HEK293 (cell line): Measurements from ENCODE around the gene TSHZ3.

Experiments used
- CTCF ChIA-PET: fragments of 350-600 bp; formaldehyde crosslinking; extraction: SDS; loops from one replicate; lab custom pipeline; 2021; ENCODE audit warnings: antibody characterized with exemption; lab: Yijun Ruan, JAX
- POLR2A ChIA-PET: fragments of 300-600 bp; formaldehyde crosslinking; extraction: SDS; loops from one replicate; lab custom pipeline; 2020; ENCODE audit warnings: antibody characterized with exemption, inconsistent platforms; lab: Yijun Ruan, JAX
- H3K27ac ChIP-seq: fragments of 200-500 bp; sonication (Bioruptor generic); 2 replicates; pipeline ENCODE4 v1.5.1; 2014; ENCODE audit warnings: low read depth, low read length, control low read depth, inconsistent platforms; ENCODE audit errors: extremely low read depth
- H3K36me3 ChIP-seq, 2 experiments: fragments of 200-500 bp in 1 of 2; sonication (Bioruptor generic) in 1 of 2; 1 replicate in 1 of 2; 2 replicates in 1 of 2; pipeline ENCODE4 v1.5.1; 2014 to 2017; ENCODE audit warnings: inconsistent platforms in 2 of 2, low read length in 2 of 2; ENCODE audit not compliant: control insufficient read depth in 2 of 2, insufficient read depth in 1 of 2
- H3K4me1 ChIP-seq: fragments of 200-500 bp; sonication (Bioruptor generic); 2 replicates; pipeline ENCODE4 v1.5.1; 2014; ENCODE audit warnings: mild to moderate bottlenecking, low read length, inconsistent platforms; ENCODE audit not compliant: control insufficient read depth, insufficient read depth
- H3K4me3 ChIP-seq: 2 replicates; pipeline ENCODE4 v1.5.1; 2011; ENCODE audit warnings: low read depth, mild to moderate bottlenecking, control low read depth, low read length, moderate library complexity
- H3K9me3 ChIP-seq: fragments of 200-500 bp; sonication (Bioruptor generic); 2 replicates; pipeline ENCODE4 v1.5.1; 2014; ENCODE audit warnings: low read depth, low read length, inconsistent platforms; ENCODE audit not compliant: control insufficient read depth, insufficient read depth
- AEBP2 ChIP-seq: fragments of 450-650 bp; formaldehyde crosslinking; IDR thresholded peaks from 2 replicates; pipeline ENCODE4 v1.5.1; 2016; ENCODE audit warnings: missing biosample characterization, missing genetic modification characterization, borderline replicate concordance
- ELK4 ChIP-seq: IDR thresholded peaks from 2 replicates; pipeline ENCODE4 v1.6.1; 2011; ENCODE audit warnings: mild to moderate bottlenecking, low read depth, low read length, borderline replicate concordance
- GLI2 ChIP-seq: fragments of 450-650 bp; formaldehyde crosslinking; IDR thresholded peaks from 2 replicates; pipeline ENCODE4; 2017; ENCODE audit warnings: missing biosample characterization, missing genetic modification characterization, low read depth, borderline replicate concordance
- GLIS2 ChIP-seq: fragments of 450-650 bp; formaldehyde crosslinking; IDR thresholded peaks from 2 replicates; pipeline ENCODE4 v1.5.1; 2016; ENCODE audit warnings: missing biosample characterization, missing genetic modification characterization
- PRDM6 ChIP-seq: fragments of 450-650 bp; formaldehyde crosslinking; IDR thresholded peaks from 2 replicates; pipeline ENCODE4 v1.5.1; 2017; ENCODE audit warnings: missing biosample characterization, missing genetic modification characterization
- SCRT1 ChIP-seq: fragments of 450-650 bp; formaldehyde crosslinking; IDR thresholded peaks from 2 replicates; pipeline ENCODE4 v1.5.1; 2016; ENCODE audit warnings: missing biosample characterization, missing genetic modification characterization, borderline replicate concordance
- SCRT2 ChIP-seq: fragments of 450-650 bp; formaldehyde crosslinking; IDR thresholded peaks from 2 replicates; pipeline ENCODE4 v1.5.1; 2016; ENCODE audit warnings: missing biosample characterization, missing genetic modification characterization
- TRIM28 ChIP-seq: IDR thresholded peaks from 2 replicates; pipeline ENCODE4 v1.6.1; 2011; ENCODE audit warnings: low read length, control low read depth, borderline replicate concordance
- ZBTB1 ChIP-seq: fragments of 450-650 bp; formaldehyde crosslinking; IDR thresholded peaks from 2 replicates; pipeline ENCODE4 v1.5.1; 2016; ENCODE audit warnings: missing biosample characterization, missing genetic modification characterization
- ZBTB17 ChIP-seq: fragments of 450-650 bp; formaldehyde crosslinking; IDR thresholded peaks from 2 replicates; pipeline ENCODE4 v1.5.1; 2016; ENCODE audit warnings: missing biosample characterization, missing genetic modification characterization
- ZBTB48 ChIP-seq: fragments of 450-650 bp; formaldehyde crosslinking; IDR thresholded peaks from 2 replicates; pipeline ENCODE4 v1.5.1; 2016; ENCODE audit warnings: missing biosample characterization, missing genetic modification characterization
- ZNF10 ChIP-seq: fragments of 450-650 bp; formaldehyde crosslinking; IDR thresholded peaks from 2 replicates; pipeline ENCODE4 v1.5.1; 2017; ENCODE audit warnings: missing biosample characterization, missing genetic modification characterization
- ZNF292 ChIP-seq: fragments of 450-650 bp; formaldehyde crosslinking; IDR thresholded peaks from 2 replicates; pipeline ENCODE4 v1.5.1; 2016; ENCODE audit warnings: low read depth, missing biosample characterization, missing genetic modification characterization, borderline replicate concordance
- ZNF324 ChIP-seq: fragments of 450-650 bp; formaldehyde crosslinking; IDR thresholded peaks from 2 replicates; pipeline ENCODE4 v1.5.1; 2016; ENCODE audit warnings: missing biosample characterization, missing genetic modification characterization
- ZNF488 ChIP-seq: fragments of 450-650 bp; formaldehyde crosslinking; IDR thresholded peaks from 2 replicates; pipeline ENCODE4 v1.5.1; 2016; ENCODE audit warnings: missing biosample characterization, missing genetic modification characterization
- ZNF510 ChIP-seq: fragments of 450-650 bp; formaldehyde crosslinking; IDR thresholded peaks from 2 replicates; pipeline ENCODE4 v1.5.1; 2018; ENCODE audit warnings: mild to moderate bottlenecking, missing genetic modification characterization, missing biosample characterization; ENCODE audit not compliant: insufficient replicate concordance
- ZNF530 ChIP-seq: fragments of 450-650 bp; formaldehyde crosslinking; IDR thresholded peaks from 2 replicates; pipeline ENCODE4 v1.5.1; 2016; ENCODE audit warnings: low read depth, missing biosample characterization, missing genetic modification characterization
- ZNF549 ChIP-seq: fragments of 450-650 bp; IDR thresholded peaks from 2 replicates; pipeline ENCODE4 v1.5.1; 2018; ENCODE audit warnings: missing biosample characterization, missing genetic modification characterization, mild to moderate bottlenecking, inconsistent platforms, moderate library complexity
- ZNF560 ChIP-seq: fragments of 450-650 bp; formaldehyde crosslinking; IDR thresholded peaks from 2 replicates; pipeline ENCODE4 v1.5.1; 2017; ENCODE audit warnings: missing biosample characterization, missing genetic modification characterization, borderline replicate concordance
- ZNF596 ChIP-seq: fragments of 450-650 bp; IDR thresholded peaks from 2 replicates; pipeline ENCODE4 v1.5.0; 2018; ENCODE audit warnings: missing biosample characterization, mild to moderate bottlenecking, missing genetic modification characterization, moderate library complexity
- ZNF629 ChIP-seq: fragments of 450-650 bp; formaldehyde crosslinking; IDR thresholded peaks from 2 replicates; pipeline ENCODE4 v1.5.1; 2017; ENCODE audit warnings: missing biosample characterization, missing genetic modification characterization
- ZNF677 ChIP-seq: fragments of 450-650 bp; IDR thresholded peaks from 2 replicates; pipeline ENCODE4 v1.5.0; 2018; ENCODE audit warnings: missing biosample characterization, mild to moderate bottlenecking, missing genetic modification characterization, moderate library complexity
- ZNF701 ChIP-seq: fragments of 450-650 bp; formaldehyde crosslinking; IDR thresholded peaks from 2 replicates; pipeline ENCODE4 v1.5.1; 2016; ENCODE audit warnings: missing biosample characterization, missing genetic modification characterization
- ZNF704 ChIP-seq: fragments of 450-650 bp; formaldehyde crosslinking; IDR thresholded peaks from 2 replicates; pipeline ENCODE4 v1.5.1; 2016; ENCODE audit warnings: missing biosample characterization, missing genetic modification characterization
- ZNF707 ChIP-seq: fragments of 450-650 bp; formaldehyde crosslinking; IDR thresholded peaks from 2 replicates; pipeline ENCODE4 v1.5.1; 2016; ENCODE audit warnings: missing biosample characterization, missing genetic modification characterization
- ZNF747 ChIP-seq: fragments of 450-650 bp; formaldehyde crosslinking; IDR thresholded peaks from 2 replicates; pipeline ENCODE4 v1.5.1; 2016; ENCODE audit warnings: missing biosample characterization, missing genetic modification characterization
- ZSCAN16 ChIP-seq: fragments of 450-650 bp; formaldehyde crosslinking; IDR thresholded peaks from 2 replicates; pipeline ENCODE4 v1.5.1; 2016; ENCODE audit warnings: missing biosample characterization, missing genetic modification characterization
- ZSCAN18 ChIP-seq: fragments of 450-650 bp; formaldehyde crosslinking; IDR thresholded peaks from 2 replicates; pipeline ENCODE4 v1.5.1; 2016; ENCODE audit warnings: missing biosample characterization, missing genetic modification characterization

TSHZ3 gene

GRCh38 chr19:31279436-31279765, 69.8 kb downstream of the TSHZ3 start:
- ChIA-PET POLR2A (interaction anchor here (0.5 kb wide), 1 partner anchor 148 kb away, joined by 3 read pairs; no protein-coding TSS in a partner anchor), CTCF (interaction anchor here (1.2 kb wide), 1 partner anchor 479 kb away, joined by 3 read pairs; no protein-coding TSS in a partner anchor)
- Histone ChIP-seq H3K4me3 (no peak overlapping the region), H3K4me1 (peaks cover 23% of the 10 kb centered on the region), H3K9me3 (no peaks in the 10 kb centered on the region), H3K36me3 (peaks cover 12 to 35% of the 10 kb centered on the region in 2 experiments; a peak in 2 of 3 replicates), H3K27ac (no peak overlapping the region)
- no peak for TF ChIP-seq ZNF747
- no peak for TF ChIP-seq ZBTB48
- no peak for TF ChIP-seq ZSCAN18 (tag by site-specific recombination)
- no peak for TF ChIP-seq GLI2
- TF ChIP-seq ZNF629 (tag by site-specific recombination), result no peak
- no peak for TF ChIP-seq GLIS2 (tag by site-specific recombination)
- TF ChIP-seq ZNF701 (tag by site-specific recombination), result no peak
- TF ChIP-seq ZNF530 (tag by site-specific recombination), result no peak
- TF ChIP-seq ZNF704, result no peak
- no peak for TF ChIP-seq ZBTB17 (tag by site-specific recombination)
- no peak for TF ChIP-seq ZNF677 (tag by site-specific recombination)
- no peak for TF ChIP-seq ZSCAN16
- TF ChIP-seq ZNF707 (tag by site-specific recombination), result no peak
- no peak for TF ChIP-seq ZNF560
- TF ChIP-seq ZBTB1 (tag by site-specific recombination), result no peak
- TF ChIP-seq ZNF596, result no peak
- TF ChIP-seq AEBP2 (tag by site-specific recombination), result no peak
- no peak for TF ChIP-seq ZNF324 (tag by site-specific recombination)
- TF ChIP-seq PRDM6 (tag by site-specific recombination), result no peak
- TF ChIP-seq ZNF549 (tag by site-specific recombination), result no peak

- ChIA-PET POLR2A (no interaction called here), CTCF (interaction anchor here (0.6 kb wide), 1 partner anchor 11 kb away, joined by 3 read pairs; no protein-coding TSS in a partner anchor)
- peaks cover 12 to 35% of the 10 kb centered on the region in 2 experiments; a peak in 2 of 3 replicates for H3K36me3 ChIP-seq
- no peaks in the 10 kb centered on the region for H3K9me3 ChIP-seq
- H3K4me3 ChIP-seq, result no peak overlapping the region
- TF ChIP-seq ZNF510 (tag by site-specific recombination), result no peak
- TF ChIP-seq ZNF488 (tag by site-specific recombination), result no peak
- no peak for TF ChIP-seq ZNF292 (tag by site-specific recombination)
- TF ChIP-seq SCRT2 (tag by site-specific recombination), result peak; percentile 53; the same call in 1 of the 2 replicates
- peak; percentile 59; the same call in 1 of the 2 replicates for TF ChIP-seq SCRT1 (tag by site-specific recombination)
- TF ChIP-seq TRIM28, result no peak
- no peak for TF ChIP-seq ELK4
- no peak for TF ChIP-seq ZNF560
- no peak for TF ChIP-seq ZNF10 (tag by site-specific recombination)
- H3K4me1 ChIP-seq, result peaks cover 23% of the 10 kb centered on the region
- no peak overlapping the region for H3K27ac ChIP-seq
Observed at GRCh38 chr19:31278555-31279435, 70.4 kb downstream of the TSHZ3 start.
